MCF 10A (cell line): ENCODE data around the gene FAM168B. TPM values are rescaled to one million over a fixed set of nuclear protein-coding genes. Genes with fewer than 3 reads are reported as not detected.

Experiments used
- BruUV-seq: library from RNA; stranded (reverse); fragments of 400-500 nt; replicated peaks from 2 replicates; lab custom pipeline; 2021; lab: Mats Ljungman, UMichigan
- CTCF ChIA-PET: fragments of 300-600 bp; sonication (Branson Sonifier 250); formaldehyde crosslinking; extraction: SDS; loops from one replicate; lab custom pipeline; 2021; ENCODE audit warnings: antibody characterized with exemption, inconsistent platforms; lab: Yijun Ruan, JAX
- POLR2A ChIA-PET: fragments of 300-600, 350-650 bp; sonication (Branson Sonifier 250); formaldehyde crosslinking; extraction: SDS; loops from one replicate; lab custom pipeline; 2020; ENCODE audit warnings: antibody characterized with exemption, inconsistent platforms; lab: Yijun Ruan, JAX
- DNase-seq: peaks from one replicate; pipeline ENCODE4 v3.0.0-alpha.2; 2018; ENCODE audit not compliant: unreplicated experiment
- H3K27ac Mint-ChIP-seq: one replicate; pipeline ENCODE4 v1.8.0; 2022; ENCODE audit warnings: mild to moderate bottlenecking, low read depth, mixed read lengths; ENCODE audit not compliant: unreplicated experiment
- H3K27me3 Mint-ChIP-seq: one replicate; pipeline ENCODE4 v1.8.0; 2022; ENCODE audit warnings: mixed read lengths; ENCODE audit not compliant: insufficient read depth, unreplicated experiment
- H3K36me3 Mint-ChIP-seq: one replicate; pipeline ENCODE4 v1.8.0; 2022; ENCODE audit warnings: mild to moderate bottlenecking, moderate library complexity, mixed read lengths; ENCODE audit not compliant: insufficient read depth, unreplicated experiment
- H3K4me1 Mint-ChIP-seq: one replicate; pipeline ENCODE4 v1.8.0; 2022; ENCODE audit warnings: mixed read lengths; ENCODE audit not compliant: insufficient read depth, unreplicated experiment
- H3K4me3 Mint-ChIP-seq: one replicate; pipeline ENCODE4 v1.8.0; 2022; ENCODE audit warnings: mild to moderate bottlenecking, moderate library complexity, mixed read lengths; ENCODE audit not compliant: unreplicated experiment
- H3K9me3 Mint-ChIP-seq: one replicate; pipeline ENCODE4 v1.8.0; 2022; ENCODE audit warnings: mixed read lengths; ENCODE audit not compliant: unreplicated experiment
- intact Hi-C: fragments of 100-400 bp; cut with micrococcal nuclease; formaldehyde crosslinking; loops from 2 replicates; pipeline ENCODE4 v1.14.1; 2022
- total RNA-seq: library from RNA; stranded (reverse); gene quantifications from 2 replicates; pipeline ENCODE4 v1.2.3, GENCODE V29; 2022
- TF ChIP-seq, protein P1 (sequence below): fragments of 200-600 bp; IDR thresholded peaks from one replicate; pipeline ENCODE4 v1.8.0; 2022; ENCODE audit warnings: antibody characterized with exemption, mild to moderate bottlenecking; ENCODE audit not compliant: unreplicated experiment

The FAM168B gene
- total RNA-seq, 1 experiment from 2014 or later: 159 TPM

DNA sequence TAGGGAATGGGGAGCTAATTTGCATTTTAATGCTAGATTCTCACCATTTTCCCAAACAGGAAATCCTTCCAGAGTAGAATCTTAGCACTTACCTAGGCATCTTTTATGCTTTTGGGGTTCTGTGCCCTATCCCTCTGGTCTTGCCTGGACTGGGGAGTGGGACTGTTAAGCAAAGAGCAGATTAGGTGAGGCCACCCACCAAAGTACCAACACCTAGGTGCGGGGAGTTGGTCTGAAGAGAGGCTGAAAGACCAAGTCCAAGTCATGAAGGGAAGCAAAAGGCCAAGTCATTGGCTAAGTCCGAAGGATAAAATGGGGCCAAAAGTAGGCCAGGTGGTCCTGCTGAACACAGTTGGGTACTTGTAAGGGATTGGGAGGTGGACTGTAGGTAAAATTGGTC lies 86.7 kb downstream of the FAM168B start:
- POLR2A ChIA-PET: no interaction called here
- no TSS peak for BruUV-seq
- TF ChIP-seq, protein P1, sequence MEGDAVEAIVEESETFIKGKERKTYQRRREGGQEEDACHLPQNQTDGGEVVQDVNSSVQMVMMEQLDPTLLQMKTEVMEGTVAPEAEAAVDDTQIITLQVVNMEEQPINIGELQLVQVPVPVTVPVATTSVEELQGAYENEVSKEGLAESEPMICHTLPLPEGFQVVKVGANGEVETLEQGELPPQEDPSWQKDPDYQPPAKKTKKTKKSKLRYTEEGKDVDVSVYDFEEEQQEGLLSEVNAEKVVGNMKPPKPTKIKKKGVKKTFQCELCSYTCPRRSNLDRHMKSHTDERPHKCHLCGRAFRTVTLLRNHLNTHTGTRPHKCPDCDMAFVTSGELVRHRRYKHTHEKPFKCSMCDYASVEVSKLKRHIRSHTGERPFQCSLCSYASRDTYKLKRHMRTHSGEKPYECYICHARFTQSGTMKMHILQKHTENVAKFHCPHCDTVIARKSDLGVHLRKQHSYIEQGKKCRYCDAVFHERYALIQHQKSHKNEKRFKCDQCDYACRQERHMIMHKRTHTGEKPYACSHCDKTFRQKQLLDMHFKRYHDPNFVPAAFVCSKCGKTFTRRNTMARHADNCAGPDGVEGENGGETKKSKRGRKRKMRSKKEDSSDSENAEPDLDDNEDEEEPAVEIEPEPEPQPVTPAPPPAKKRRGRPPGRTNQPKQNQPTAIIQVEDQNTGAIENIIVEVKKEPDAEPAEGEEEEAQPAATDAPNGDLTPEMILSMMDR: no peak
- no peak for DNase-seq
- no peaks in the 10 kb centered on the region for H3K27me3 Mint-ChIP-seq
- H3K4me1 Mint-ChIP-seq: peaks cover 11% of the 10 kb centered on the region
- CTCF ChIA-PET: interaction anchor here (0.6 kb wide), 1 partner anchor 220 kb away, joined by 3 read pairs; no protein-coding TSS in a partner anchor
- H3K36me3 Mint-ChIP-seq: peaks cover 5% of the 10 kb centered on the region
- no peak overlapping the region for H3K27ac Mint-ChIP-seq
- intact Hi-C loops: no loop called here
- peaks cover 7% of the 10 kb centered on the region for H3K9me3 Mint-ChIP-seq
- H3K4me3 Mint-ChIP-seq: no peak overlapping the region

DNA sequence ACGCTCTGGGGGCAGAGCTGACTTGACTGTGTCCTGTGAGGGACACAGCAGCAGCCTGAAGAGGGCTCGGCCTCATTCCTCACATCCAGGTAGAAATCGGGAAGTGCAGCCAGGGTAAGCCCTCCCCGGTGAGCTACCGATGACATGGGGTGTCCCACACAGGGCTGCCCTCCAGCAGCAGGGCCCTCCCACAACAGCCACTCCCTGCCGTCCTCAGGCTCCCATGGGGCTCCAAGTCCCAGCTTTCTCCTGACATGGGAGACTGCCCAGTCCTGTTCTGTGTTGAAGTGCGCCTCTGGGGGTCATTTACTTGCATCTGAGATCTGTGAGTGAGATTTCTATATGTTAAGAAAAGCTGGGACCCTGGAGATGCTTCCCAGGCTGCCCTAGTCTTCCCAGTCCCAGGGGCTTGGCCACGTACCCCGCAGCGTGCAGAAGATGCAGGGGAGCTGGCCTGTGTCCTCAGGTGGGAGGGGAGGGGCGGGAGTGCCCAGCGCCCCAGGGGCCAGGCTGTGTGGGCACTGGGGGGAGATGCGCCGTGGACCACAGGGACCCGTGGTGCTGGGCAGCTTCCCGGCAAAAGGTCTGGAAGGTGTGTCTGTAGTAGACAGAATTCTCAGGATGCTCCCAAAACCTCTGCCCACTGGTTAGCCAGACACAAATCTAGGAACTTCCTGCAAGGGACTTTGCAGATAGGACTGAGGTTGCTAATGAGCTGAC lies 87.9 kb downstream of the FAM168B start:
- no TSS peak for BruUV-seq
- Mint-ChIP-seq H3K4me1 (peaks cover 8% of the 10 kb centered on the region), H3K27ac (no peak overlapping the region), H3K27me3 (no peaks in the 10 kb centered on the region), H3K4me3 (no peak overlapping the region), H3K9me3 (peaks cover 7% of the 10 kb centered on the region), H3K36me3 (peaks cover 5% of the 10 kb centered on the region)
- TF ChIP-seq, protein P1: no peak
- POLR2A ChIA-PET: no interaction called here
- intact Hi-C loops: no loop called here
- CTCF ChIA-PET: interaction anchor here (0.9 kb wide), 1 partner anchor 8 kb away, joined by 3 read pairs; no protein-coding TSS in a partner anchor
- no peak for DNase-seq

DNA sequence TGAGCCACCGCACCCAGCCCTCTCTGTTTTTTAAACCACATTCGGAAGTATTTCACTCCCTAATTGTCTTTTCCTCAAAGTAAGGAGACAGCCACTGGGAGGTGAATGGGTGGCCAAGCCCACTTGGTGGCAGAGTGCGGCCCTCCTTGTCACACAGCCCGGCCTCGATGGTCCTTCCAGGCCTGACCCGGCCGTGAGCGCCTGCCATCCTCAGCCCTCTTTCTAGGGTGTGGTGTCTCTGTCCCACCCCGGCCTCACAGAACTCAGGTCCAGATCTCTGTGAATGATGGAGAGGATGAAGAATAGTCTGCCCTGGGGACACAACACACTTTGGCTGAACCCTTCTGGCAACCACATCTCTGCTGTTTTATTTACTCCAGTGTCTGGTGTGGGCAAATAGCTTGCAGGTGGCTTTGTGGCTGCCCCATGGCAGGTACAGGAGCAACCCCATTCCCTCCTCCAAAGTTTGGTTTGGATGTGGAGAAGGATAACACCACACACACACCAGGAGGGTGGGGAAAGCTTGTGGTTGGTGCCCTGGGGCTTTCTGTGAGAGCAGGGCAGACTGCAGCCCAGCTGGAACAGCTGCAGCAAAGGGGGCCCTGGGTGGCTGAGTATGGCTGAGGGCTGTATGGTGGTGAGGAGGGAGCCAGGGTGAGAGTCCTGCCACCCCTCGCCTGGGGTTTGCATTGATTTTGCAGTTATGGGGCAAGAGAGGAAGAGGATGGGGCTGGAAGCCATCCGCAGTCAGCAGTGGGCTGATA lies 88.6 kb downstream of the FAM168B start:
- ChIA-PET CTCF (no interaction called here), POLR2A (interaction anchor here (2.1 kb wide), 1 partner anchor 11 kb away, joined by 6 read pairs; no protein-coding TSS in a partner anchor)
- Mint-ChIP-seq H3K4me3 (no peak overlapping the region), H3K9me3 (peaks cover 6% of the 10 kb centered on the region), H3K27me3 (no peaks in the 10 kb centered on the region), H3K27ac (no peak overlapping the region), H3K36me3 (peaks cover 5% of the 10 kb centered on the region), H3K4me1 (peaks cover 8% of the 10 kb centered on the region)
- no peak for DNase-seq
- intact Hi-C loops: no loop called here
- BruUV-seq: no TSS peak
- TF ChIP-seq, protein P1: no peak

DNA sequence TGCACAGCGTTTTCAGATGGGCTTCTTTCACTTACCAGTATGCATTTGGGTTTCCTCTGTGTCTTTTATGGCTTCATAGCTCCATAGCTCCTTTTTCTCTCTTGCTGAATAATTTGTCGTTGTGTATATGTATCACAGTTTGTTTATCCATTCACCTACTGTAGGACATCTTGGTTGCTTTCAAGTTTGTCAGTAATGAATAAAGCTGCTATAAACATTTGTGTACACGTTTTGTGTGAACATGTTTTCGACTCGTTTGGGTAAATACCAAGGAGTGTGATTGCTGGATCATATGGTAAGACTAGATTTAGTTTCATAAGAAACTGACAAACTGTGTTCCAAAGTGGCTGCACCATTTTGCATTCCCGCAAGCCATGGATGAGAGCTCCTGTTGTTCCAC lies 94.7 kb downstream of the FAM168B start:
- BruUV-seq: no TSS peak
- ChIA-PET CTCF (interaction anchor here (0.7 to 1.1 kb wide), 3 partner anchors 9 to 35 kb away, joined by 3 read pairs; no protein-coding TSS in a partner anchor), POLR2A (no interaction called here)
- no peaks in the 10 kb centered on the region for H3K9me3 Mint-ChIP-seq
- no peak for DNase-seq
- no peaks in the 10 kb centered on the region for H3K27me3 Mint-ChIP-seq
- no peak overlapping the region for H3K27ac Mint-ChIP-seq
- H3K4me3 Mint-ChIP-seq: no peak overlapping the region
- no peaks in the 10 kb centered on the region for H3K4me1 Mint-ChIP-seq
- TF ChIP-seq, protein P1: no peak
- intact Hi-C loops: no loop called here
- H3K36me3 Mint-ChIP-seq: peaks cover 5% of the 10 kb centered on the region
